Umbilical cord (tissue), 1 donor: Measurements from ENCODE around the gene KRTAP13-1. TPM values are rescaled to one million over a fixed set of nuclear protein-coding genes. Genes with fewer than 3 reads are reported as not detected.

Experiments used
- total RNA-seq: library from RNA; depleted of rRNA; stranded (reverse); fragments of >200 nt; gene quantifications from one replicate; pipeline ENCODE4 v1.2.3, GENCODE V29; 2014; ENCODE audit warnings: low replicate concordance; ENCODE audit not compliant: insufficient read depth

The KRTAP13-1 gene
- total RNA-seq, 1 donor from 2014 or later = not detected

Other genes starting within 250 kb of the KRTAP13-1 start
- gene CLDN17, start 229.2 kb upstream of the KRTAP13-1 start, total RNA-seq = not detected
- gene CLDN8, start 179.9 kb upstream of the KRTAP13-1 start, total RNA-seq = 6.3 TPM
- gene KRTAP24-1, start 113.1 kb upstream of the KRTAP13-1 start, total RNA-seq = 9.9 TPM
- not detected for gene KRTAP25-1, start 106.5 kb upstream of the KRTAP13-1 start, total RNA-seq
- gene KRTAP26-1, start 75.7 kb upstream of the KRTAP13-1 start, total RNA-seq = not detected
- gene KRTAP27-1, start 58.3 kb upstream of the KRTAP13-1 start, total RNA-seq = not detected
- not detected for gene KRTAP23-1, start 47.4 kb upstream of the KRTAP13-1 start, total RNA-seq
- 1.2 TPM for gene KRTAP13-2, start 23.8 kb upstream of the KRTAP13-1 start, total RNA-seq
- not detected for gene KRTAP13-3, start 29.9 kb downstream of the KRTAP13-1 start, total RNA-seq
- 3.4 TPM for gene KRTAP13-4, start 34.2 kb downstream of the KRTAP13-1 start, total RNA-seq
- 5.5 TPM for gene KRTAP15-1, start 44.2 kb downstream of the KRTAP13-1 start, total RNA-seq
- gene KRTAP19-1, start 84.3 kb downstream of the KRTAP13-1 start, total RNA-seq = not detected
- gene KRTAP19-2, start 91.4 kb downstream of the KRTAP13-1 start, total RNA-seq = 8.2 TPM
- not detected for gene KRTAP19-3, start 96.0 kb downstream of the KRTAP13-1 start, total RNA-seq
- not detected for gene KRTAP19-4, start 101.1 kb downstream of the KRTAP13-1 start, total RNA-seq
- 13.0 TPM for gene KRTAP19-5, start 106.1 kb downstream of the KRTAP13-1 start, total RNA-seq
- not detected for gene KRTAP19-6, start 145.8 kb downstream of the KRTAP13-1 start, total RNA-seq
- not detected for gene KRTAP19-7, start 165.3 kb downstream of the KRTAP13-1 start, total RNA-seq
- gene KRTAP22-2, start 194.4 kb downstream of the KRTAP13-1 start, total RNA-seq = not detected
- gene KRTAP6-3, start 196.4 kb downstream of the KRTAP13-1 start, total RNA-seq = not detected
- not detected for gene KRTAP6-2, start 202.9 kb downstream of the KRTAP13-1 start, total RNA-seq
- gene KRTAP22-1, start 205.1 kb downstream of the KRTAP13-1 start, total RNA-seq = not detected
- not detected for gene KRTAP6-1, start 217.9 kb downstream of the KRTAP13-1 start, total RNA-seq
- gene KRTAP20-1, start 220.4 kb downstream of the KRTAP13-1 start, total RNA-seq = 28.4 TPM
- not detected for gene KRTAP20-4, start 224.6 kb downstream of the KRTAP13-1 start, total RNA-seq
- 3.9 TPM for gene KRTAP20-2, start 239.2 kb downstream of the KRTAP13-1 start, total RNA-seq
- not detected for gene KRTAP20-3, start 246.8 kb downstream of the KRTAP13-1 start, total RNA-seq